ENCODE results near the gene SH3BP1. TPM values are rescaled to one million over a fixed set of nuclear protein-coding genes. Genes with fewer than 3 reads are reported as not detected.

SH3BP1 gene
- total and polyA plus RNA-seq, 9 of the 15 experiments (the other 6 are each of a cell fraction or from before 2014, with no cell fraction given), result 0.10 to 36.2 (median 10.4) TPM

GRCh38 chr22:37647317-37647716, 7.8 kb downstream of the SH3BP1 start:
- DNase-seq (ENCODE audit: extremely low read depth in 1 of 4, low spot score in 3 of 4) (no peak), FAIRE-seq (no peak), ATAC-seq (no peak)
- Histone ChIP-seq H3K27me3 (ENCODE audit: control insufficient read depth in 2 of 2, insufficient read depth in 2 of 2, low read length in 2 of 2) (no peaks in the 10 kb centered on the region), H4K20me1 (replicated peaks; ENCODE audit: control insufficient read depth, insufficient read depth, low read length) (no peaks in the 10 kb centered on the region), H3K9me3 (replicated peaks; ENCODE audit: control insufficient read depth, insufficient read depth, low read depth, low read length) (no peaks in the 10 kb centered on the region), H3K4me3 (no peak overlapping the region), H3K9me1 (ENCODE audit: control insufficient read depth, insufficient read depth, low read length) (no peaks in the 10 kb centered on the region), H3K79me2 (ENCODE audit: control insufficient read depth, insufficient read depth, low read length) (no peaks in the 10 kb centered on the region; the same call in 2 of the 3 replicates), H3K27ac (ENCODE audit: extremely low read depth, low read depth, low read length) (no peak overlapping the region), H3K4me2 (ENCODE audit: insufficient read depth, low read length) (no peak overlapping the region), H3K9ac (ENCODE audit: insufficient read depth in 1 of 2, low read depth in 2 of 2, low read length in 2 of 2) (no peak overlapping the region), H3K4me1 (replicated peaks in 1 of 2; ENCODE audit: control insufficient read depth in 2 of 2, insufficient read depth in 2 of 2, low read length in 2 of 2) (peaks cover 0 to 18% of the 10 kb centered on the region in 2 experiments; a peak in 2 of 5 replicates), H2AFZ (ENCODE audit: low read depth, low read length) (no peak overlapping the region), H3K36me3 (ENCODE audit: control insufficient read depth, insufficient read depth, low read length) (peaks cover 63% of the 10 kb centered on the region; the same call in 2 of the 3 replicates)
- POLR2A ChIA-PET, result no interaction called here
- in situ Hi-C loops (cut with MboI), result no loop called here
- CTCF ChIA-PET (ENCODE audit: low intra/inter-chr PET ratio), result no interaction called here
- BruUV-seq (replicated peaks), result no TSS peak
- WGBS (ENCODE audit: insufficient coverage, low coverage, missing lambda C conversion rate), result no CpG with 5 or more reads among the region's 9 CpGs
- intact Hi-C loops (cut with micrococcal nuclease), result no loop called here
- TF ChIP-seq CCNT2 (IDR thresholded peaks at IDR 0.05; ENCODE audit: borderline replicate concordance, extremely low read depth, insufficient read length, low read depth, low read length) (no peak), MEF2D (tag; conservative IDR thresholded peaks at IDR 0.05; ENCODE audit: low read depth) (no peak), FOSL1 (tag; conservative IDR thresholded peaks at IDR 0.05) (no peak), XRCC4 (IDR thresholded peaks at IDR 0.05; ENCODE audit: extremely low read depth, insufficient read depth, insufficient read length) (no peak), MIER1 (IDR thresholded peaks at IDR 0.05; ENCODE audit: low read depth) (no peak), ZNF212 (CRISPR knock-in tag; IDR thresholded peaks at IDR 0.05) (no peak), EP400 (IDR thresholded peaks at IDR 0.05) (no peak), PHF21A (IDR thresholded peaks at IDR 0.05; ENCODE audit: borderline replicate concordance, low read depth) (no peak)
